Cerebellar nuclear complex (tissue), 1 donor: ENCODE data around the gene KDM1B.

ENCODE experiments used
- DNase-seq, 2 experiments: peaks; one replicate each; lab custom pipeline; 2025; lab: John Stamatoyannopoulos, UW

KDM1B gene, protein sequence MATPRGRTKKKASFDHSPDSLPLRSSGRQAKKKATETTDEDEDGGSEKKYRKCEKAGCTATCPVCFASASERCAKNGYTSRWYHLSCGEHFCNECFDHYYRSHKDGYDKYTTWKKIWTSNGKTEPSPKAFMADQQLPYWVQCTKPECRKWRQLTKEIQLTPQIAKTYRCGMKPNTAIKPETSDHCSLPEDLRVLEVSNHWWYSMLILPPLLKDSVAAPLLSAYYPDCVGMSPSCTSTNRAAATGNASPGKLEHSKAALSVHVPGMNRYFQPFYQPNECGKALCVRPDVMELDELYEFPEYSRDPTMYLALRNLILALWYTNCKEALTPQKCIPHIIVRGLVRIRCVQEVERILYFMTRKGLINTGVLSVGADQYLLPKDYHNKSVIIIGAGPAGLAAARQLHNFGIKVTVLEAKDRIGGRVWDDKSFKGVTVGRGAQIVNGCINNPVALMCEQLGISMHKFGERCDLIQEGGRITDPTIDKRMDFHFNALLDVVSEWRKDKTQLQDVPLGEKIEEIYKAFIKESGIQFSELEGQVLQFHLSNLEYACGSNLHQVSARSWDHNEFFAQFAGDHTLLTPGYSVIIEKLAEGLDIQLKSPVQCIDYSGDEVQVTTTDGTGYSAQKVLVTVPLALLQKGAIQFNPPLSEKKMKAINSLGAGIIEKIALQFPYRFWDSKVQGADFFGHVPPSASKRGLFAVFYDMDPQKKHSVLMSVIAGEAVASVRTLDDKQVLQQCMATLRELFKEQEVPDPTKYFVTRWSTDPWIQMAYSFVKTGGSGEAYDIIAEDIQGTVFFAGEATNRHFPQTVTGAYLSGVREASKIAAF

GRCh38 chr6:18155150-18155863 is at the start of gene KDM1B:
KDM1B (plus strand) TSS chr6:18155422; CDS start chr6:18159896, 4,474 bp downstream.
- peak; percentile 96 to 98 for DNase-seq

DNA sequence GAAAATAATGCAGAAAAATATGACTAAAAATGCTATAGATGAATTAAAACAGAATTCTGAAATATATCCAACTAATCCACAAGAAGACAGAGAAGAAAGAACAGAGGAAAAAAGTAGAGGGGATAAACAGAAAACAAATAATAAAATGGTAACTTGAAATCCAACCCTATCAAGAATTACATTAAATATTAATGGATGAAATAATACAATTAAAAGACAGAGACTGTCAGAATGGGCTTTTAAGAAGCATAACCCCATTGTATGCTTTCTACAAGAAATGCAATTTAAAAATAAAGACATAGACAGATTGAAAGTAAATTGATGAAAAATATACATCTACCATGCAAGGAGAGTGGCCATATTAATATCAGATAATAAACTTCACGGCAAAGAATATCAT is 48.2 kb upstream of the KDM1B start:
- no peak for DNase-seq

GRCh38 chr6:18110162-18110561 is 45.1 kb upstream of the KDM1B start:
- DNase-seq = no peak

DNA sequence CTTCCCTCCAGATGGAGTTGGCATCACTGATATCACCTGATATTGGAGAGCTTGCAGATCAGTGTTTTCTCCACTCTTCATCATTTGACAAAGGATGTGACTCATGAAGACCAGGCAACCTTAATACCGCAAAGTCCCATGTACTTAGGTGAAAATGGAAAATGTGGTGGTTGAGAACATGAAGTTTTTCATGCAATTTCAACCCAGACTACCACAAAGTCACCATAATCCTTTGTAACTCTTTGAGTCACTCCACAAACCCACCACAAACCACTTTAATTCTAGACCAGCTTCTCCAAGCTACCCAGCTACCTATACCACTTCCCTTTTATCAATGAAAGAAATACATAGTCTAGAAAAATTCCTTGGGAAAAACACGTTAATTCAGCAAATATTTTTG is 39.9 kb upstream of the KDM1B start:
- DNase-seq = no peak

DNA sequence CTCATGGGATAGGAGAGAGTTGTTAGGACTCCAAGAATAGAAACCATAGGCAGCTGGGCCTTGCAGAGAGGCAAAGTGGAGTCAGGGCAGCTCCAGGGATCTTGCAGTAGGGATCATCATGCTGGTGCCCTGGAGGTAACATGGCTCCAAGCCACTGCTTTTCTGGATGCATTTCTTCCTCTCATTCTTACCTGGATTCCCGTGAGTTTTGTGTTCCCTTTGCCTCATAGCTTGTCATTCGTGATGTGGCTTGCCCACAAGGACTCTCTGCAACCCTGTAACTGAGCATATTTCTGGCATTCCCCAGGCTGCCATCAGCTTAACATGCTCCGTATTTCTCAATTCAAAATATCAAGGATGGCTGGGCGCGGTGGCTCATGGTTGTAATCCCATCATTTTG is 38.1 kb upstream of the KDM1B start:
- DNase-seq = no peak

DNA sequence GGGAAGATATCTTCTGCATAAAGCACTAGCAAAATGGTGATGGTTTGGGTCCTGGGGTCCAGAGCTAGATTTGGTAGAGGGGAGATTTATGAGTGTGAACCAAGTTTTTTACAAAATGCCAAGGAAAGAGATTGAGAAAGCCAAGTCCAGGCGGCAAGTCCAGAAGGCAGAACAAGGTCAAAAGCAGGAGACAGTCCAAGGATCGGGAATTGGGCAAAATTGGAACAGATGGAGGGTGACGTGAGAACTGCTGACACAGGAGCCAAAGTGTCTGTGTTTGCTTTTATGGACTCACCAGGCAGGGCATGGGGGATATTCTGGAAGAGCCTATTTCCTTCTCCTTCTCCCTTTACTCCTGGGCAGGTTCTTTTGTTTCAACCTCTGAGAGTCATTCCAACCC is 36.9 kb upstream of the KDM1B start:
- DNase-seq = peak in 1 of 2 experiments; percentile 36

- DNase-seq = no peak
These were observed 36.0 kb upstream of the KDM1B start for GRCh38 chr6:18119236-18119635.

GRCh38 chr6:18121580-18122127 is 33.6 kb upstream of the KDM1B start:
- DNase-seq = no peak

GRCh38 chr6:18122128-18123093 is 32.8 kb upstream of the KDM1B start, which contains the start of gene NHLRC1:
NHLRC1 (minus strand) TSS chr6:18122677; CDS start chr6:18122606, 71 bp downstream.
- peak in 1 of 2 experiments; percentile 39 for DNase-seq

DNA sequence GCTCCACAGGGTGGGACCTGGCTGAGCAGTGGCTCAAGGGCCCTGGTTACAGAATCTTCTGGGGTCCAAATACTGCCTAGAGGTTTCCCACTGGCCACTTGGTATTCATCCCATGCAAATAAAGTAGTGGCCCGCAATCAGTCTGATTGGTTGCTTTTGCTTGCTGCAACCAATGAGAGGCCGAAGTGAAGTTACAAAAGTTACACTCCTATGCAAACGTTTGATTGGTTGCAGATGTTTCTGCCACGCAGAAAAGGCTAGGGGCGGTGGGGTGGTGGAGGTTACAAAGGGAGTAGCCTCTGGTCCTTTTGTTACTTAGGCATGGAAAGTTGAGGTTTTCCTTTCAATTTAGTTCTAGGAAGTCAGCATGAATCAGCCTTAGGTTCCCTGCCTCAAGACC is 29.1 kb upstream of the KDM1B start:
- DNase-seq = no peak

- DNase-seq = no peak
These were observed 22.9 kb upstream of the KDM1B start for GRCh38 chr6:18132346-18132745.

- no peak for DNase-seq
These were observed 20.1 kb upstream of the KDM1B start for GRCh38 chr6:18135171-18135570.

GRCh38 chr6:18136260-18136659 is 19.0 kb upstream of the KDM1B start:
- no peak for DNase-seq

DNA sequence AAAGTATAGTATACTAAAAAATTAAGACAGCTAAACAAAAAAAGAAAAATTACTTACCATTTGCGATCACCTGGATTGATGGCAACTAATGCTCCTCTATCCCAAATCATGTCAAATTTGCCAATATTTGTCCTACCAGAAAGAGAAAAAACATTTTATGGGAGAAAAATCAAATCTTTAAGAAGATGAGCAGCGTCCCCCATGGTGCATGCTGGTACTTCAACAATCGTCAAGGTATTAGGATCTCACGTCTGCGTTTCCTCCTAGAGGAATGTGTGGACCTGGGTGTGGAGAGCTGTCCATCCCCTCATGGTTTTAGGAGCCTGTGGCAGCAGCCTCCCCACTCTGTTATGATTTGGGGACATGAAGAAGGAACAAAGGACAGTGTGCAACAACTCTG is 16.3 kb upstream of the KDM1B start:
- DNase-seq = no peak

DNA sequence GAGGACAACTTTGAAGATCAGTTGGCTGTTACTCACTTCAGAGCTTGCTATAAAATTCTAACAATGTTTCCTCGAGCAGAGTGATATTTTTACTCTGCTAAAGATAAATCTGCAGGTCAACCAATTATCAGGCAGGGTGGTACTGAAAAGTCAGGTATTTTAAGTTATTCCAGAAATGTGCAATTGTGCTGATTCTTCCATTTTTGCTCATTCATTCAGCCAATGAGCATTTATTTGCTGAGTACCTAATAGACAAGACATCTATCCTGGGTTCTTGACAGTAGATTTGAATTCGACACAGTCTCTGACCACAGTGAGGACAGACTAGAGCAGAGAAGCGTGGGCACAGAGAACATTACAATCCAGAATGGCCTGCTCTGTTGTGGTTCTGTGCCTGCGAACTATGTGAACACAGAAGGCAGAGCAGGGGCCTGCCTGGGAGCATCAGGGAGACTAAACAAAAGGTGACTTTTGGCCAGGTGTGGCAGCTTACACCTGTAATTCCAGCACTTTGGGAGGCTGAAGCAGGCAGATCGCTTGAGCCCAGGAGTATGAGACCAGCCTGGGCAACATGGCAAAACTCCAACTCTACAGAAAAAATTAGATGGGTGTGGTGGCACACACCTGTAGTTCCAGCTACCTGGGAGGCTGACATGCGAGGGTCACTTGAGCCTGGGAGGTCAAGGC is 15.1 kb upstream of the KDM1B start:
- DNase-seq = no peak

DNA sequence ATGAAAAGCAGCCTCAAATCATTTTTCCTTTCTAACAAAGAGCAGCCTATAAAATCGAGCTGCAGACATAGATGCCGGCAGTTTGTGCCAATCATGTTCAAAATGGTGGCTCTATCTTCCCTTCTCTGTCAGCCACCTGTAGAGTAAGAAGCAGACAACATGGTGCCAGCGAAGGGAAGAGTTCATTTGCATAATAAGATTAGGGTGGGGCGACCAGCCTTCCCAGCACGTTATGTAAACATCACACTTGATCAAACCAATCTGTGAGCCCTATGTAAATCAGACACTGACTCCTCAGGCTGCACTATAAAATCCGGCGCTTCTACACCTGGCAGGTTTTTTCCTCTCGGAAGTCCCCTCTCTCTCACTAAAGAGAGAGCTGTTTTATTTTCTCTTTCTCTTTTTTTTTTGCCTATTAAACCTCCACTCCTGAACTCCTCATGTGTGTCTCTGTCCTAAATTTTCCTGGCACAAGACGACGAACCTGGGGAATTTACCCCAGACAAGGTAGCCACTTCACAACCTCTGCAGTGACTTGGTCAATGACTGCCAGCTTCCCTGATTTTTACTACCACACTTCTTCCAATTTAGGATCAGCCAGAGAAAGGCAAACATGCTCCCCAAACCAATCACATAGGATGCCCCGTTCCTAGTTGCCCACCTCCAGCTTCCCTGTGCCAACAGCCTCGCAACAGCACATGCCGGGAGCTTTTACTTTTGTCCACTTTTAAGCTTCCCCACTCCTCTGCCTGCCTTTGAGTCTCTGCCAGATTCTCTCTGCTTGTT is 13.2 kb upstream of the KDM1B start:
- no peak for DNase-seq

GRCh38 chr6:18142591-18142861 is 12.7 kb upstream of the KDM1B start:
- DNase-seq = no peak

DNA sequence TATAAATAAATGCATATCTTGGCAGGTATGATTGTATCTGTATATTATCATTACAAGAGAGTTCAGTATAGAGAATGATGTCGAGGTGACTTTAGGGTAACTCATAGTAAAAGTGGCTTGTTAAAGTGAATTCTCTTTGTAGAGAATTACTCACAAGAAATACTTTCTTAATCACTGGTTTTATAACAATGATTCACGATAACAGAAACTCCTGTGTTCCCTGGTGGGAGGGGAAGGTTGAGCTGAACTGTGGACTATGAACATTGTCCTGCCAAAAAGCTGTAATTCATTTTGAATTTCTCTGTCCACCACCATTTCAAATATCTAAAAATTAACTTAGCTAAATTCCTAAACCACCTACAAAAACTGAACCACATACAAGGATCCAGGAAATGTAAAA is 8.1 kb upstream of the KDM1B start:
- no peak for DNase-seq

GRCh38 chr6:18147616-18148015 is 7.6 kb upstream of the KDM1B start:
- DNase-seq = no peak
